ENCODE data around the gene KLHDC8A. TPM values are rescaled to one million over a fixed set of nuclear protein-coding genes. Genes with fewer than 3 reads are reported as not detected.

Gene KLHDC8A
- total and polyA plus RNA-seq, 9 of the 15 experiments (the other 6 are each of a cell fraction or from before 2014, with no cell fraction given), result 0.01 to 0.54 (median 0.04) TPM; not detected in 6

GRCh38 chr1:205344066-205344928 lies 12.4 kb downstream of the KLHDC8A start (continued):
- TF ChIP-seq CREM (IDR thresholded peaks at IDR 0.05; ENCODE audit: low read depth), result 0 out of 2 replicates have a peak, but pooled peaks have one; percentile 9
- TF ChIP-seq CGGBP1 (CRISPR knock-in tag; IDR thresholded peaks at IDR 0.05), result no peak
- TF ChIP-seq HMGN3 (IDR thresholded peaks at IDR 0.05; ENCODE audit: borderline replicate concordance, extremely low read depth, insufficient read length, low read depth, low read length), result peak; percentile 34
- TF ChIP-seq TRIM25 (IDR thresholded peaks at IDR 0.05; ENCODE audit: borderline replicate concordance), result no peak
- no peak; a peak in 1 of 4 replicates for TF ChIP-seq MNT (conservative IDR thresholded peaks at IDR 0.05)
- TF ChIP-seq ZNF384 (IDR thresholded peaks at IDR 0.05; ENCODE audit: low read depth, low read length), result no peak
- TF ChIP-seq ARID4B (CRISPR knock-in tag; IDR thresholded peaks at IDR 0.05), result no peak; the same call in 1 of the 2 replicates
- TF ChIP-seq MTA2 (IDR thresholded peaks at IDR 0.05; ENCODE audit: low read depth), result peak; percentile 47; the same call in 1 of the 2 replicates
- no peak for TF ChIP-seq SLC30A9 (CRISPR knock-in tag; IDR thresholded peaks at IDR 0.05)
- peak; percentile 33 for TF ChIP-seq USF2 (CRISPR knock-in tag; IDR thresholded peaks at IDR 0.05)
- TF ChIP-seq MXD1 (CRISPR knock-in tag; IDR thresholded peaks at IDR 0.05; ENCODE audit: borderline replicate concordance, poor library complexity, severe bottlenecking), result no peak
- TF ChIP-seq ETV5 (CRISPR knock-in tag; IDR thresholded peaks at IDR 0.05; ENCODE audit: low read depth), result no peak
